PC-3 (cell line): ENCODE measurements around the gene ATXN7L1. TPM values are rescaled to one million over a fixed set of nuclear protein-coding genes. Genes with fewer than 3 reads are reported as not detected.

Experiments used
- ATAC-seq: fragments of 200-7000 bp; cut with Tn5 transposase; 2 replicates; pipeline ENCODE4 v1.9.1; 2020; ENCODE audit warnings: mild to moderate bottlenecking, moderate library complexity
- BruUV-seq: library from RNA; stranded (reverse); fragments of 400-500 nt; replicated peaks from 2 replicates; lab custom pipeline; 2021; lab: Mats Ljungman, UMichigan
- CTCF ChIA-PET: fragments of 300-600 bp; sonication (Branson Sonifier 250); formaldehyde crosslinking; loops from one replicate; lab custom pipeline; 2022; ENCODE audit warnings: antibody characterized with exemption; lab: Charles Lee
- POLR2A ChIA-PET: fragments of 300-600 bp; sonication (Branson Sonifier 250); formaldehyde crosslinking; loops from one replicate; lab custom pipeline; 2022; ENCODE audit warnings: antibody characterized with exemption; ENCODE audit not compliant: unreplicated experiment; lab: Charles Lee
- DNase-seq: peaks from one replicate; pipeline ENCODE4 v3.0.0-alpha.2; 2015
- H2AFZ ChIP-seq: fragments of 300-600 bp; sonication (generic); 2 replicates; pipeline ENCODE4 v1.6.0; 2016; ENCODE audit warnings: antibody characterized with exemption, low read length
- H3F3A ChIP-seq: fragments of 300-600 bp; sonication (generic); one replicate; pipeline ENCODE4 v1.6.0; 2017; ENCODE audit warnings: antibody characterized with exemption, low read length, control low read depth, mild to moderate bottlenecking; ENCODE audit not compliant: unreplicated experiment
- H3K27ac ChIP-seq: fragments of 300-600 bp; sonication (generic); 2 replicates; pipeline ENCODE4 v1.5.1; 2016; ENCODE audit warnings: mild to moderate bottlenecking, low read length
- H3K27me3 ChIP-seq: fragments of 300-600 bp; sonication (generic); 2 replicates; pipeline ENCODE4 v1.6.1; 2016; ENCODE audit warnings: low read length, mixed read lengths
- H3K36me3 ChIP-seq: fragments of 300-600 bp; sonication (generic); 2 replicates; pipeline ENCODE4 v1.6.1; 2016; ENCODE audit warnings: low read depth, mixed run types, low read length, mixed read lengths
- H3K4me1 ChIP-seq: fragments of 300-600 bp; sonication (generic); 2 replicates; pipeline ENCODE4 v1.5.1; 2016; ENCODE audit warnings: low read length; ENCODE audit not compliant: insufficient read depth
- H3K4me2 ChIP-seq: fragments of 300-600 bp; sonication (generic); 2 replicates; pipeline ENCODE4 v1.6.0; 2016; ENCODE audit warnings: low read length
- H3K4me3 ChIP-seq: fragments of 300-600 bp; sonication (generic); 2 replicates; pipeline ENCODE4 v1.5.1; 2016; ENCODE audit warnings: mild to moderate bottlenecking, low read length, mixed read lengths
- H3K79me2 ChIP-seq: fragments of 300-600 bp; sonication (generic); 2 replicates; pipeline ENCODE4 v1.6.1; 2017; ENCODE audit warnings: low read length, mixed read lengths
- H3K9ac ChIP-seq: fragments of 300-600 bp; sonication (generic); 2 replicates; pipeline ENCODE4 v1.6.0; 2016; ENCODE audit warnings: mild to moderate bottlenecking, low read length
- H3K9me2 ChIP-seq: fragments of 300-600 bp; sonication (generic); replicated peaks from 2 replicates; pipeline ENCODE4 v1.6.1; 2016; ENCODE audit warnings: mixed run types, low read length, mixed read lengths
- H3K9me3 ChIP-seq: fragments of 300-600 bp; sonication (generic); 2 replicates; pipeline ENCODE4 v1.6.1; 2016; ENCODE audit warnings: low read length, mixed read lengths
- H4K20me1 ChIP-seq: fragments of 300-600 bp; sonication (generic); 2 replicates; pipeline ENCODE4 v1.6.1; 2016; ENCODE audit warnings: low read length, mixed read lengths
- EZH2 ChIP-seq: fragments of 300-600 bp; sonication (generic); IDR thresholded peaks from one replicate; pipeline ENCODE4 v1.6.1; 2017; ENCODE audit warnings: antibody characterized with exemption, mild to moderate bottlenecking, low read length; ENCODE audit not compliant: unreplicated experiment
- EZH2phosphoT487 ChIP-seq: fragments of 300-600 bp; sonication (generic); IDR thresholded peaks from 2 replicates; pipeline ENCODE4 v1.6.1; 2018; ENCODE audit warnings: mild to moderate bottlenecking, antibody characterized with exemption, low read length, borderline replicate concordance
- intact Hi-C: fragments of 100-400 bp; cut with micrococcal nuclease; formaldehyde crosslinking; loops from 2 replicates; pipeline ENCODE4 v1.9.0; 2023
- total RNA-seq: library from RNA; depleted of rRNA; stranded (reverse); fragments of >200 nt; gene quantifications from 2 replicates; pipeline ENCODE4 v1.2.3, GENCODE V29; 2014
- TF ChIP-seq, protein P1 (sequence below): fragments of 300-600 bp; sonication (generic); conservative IDR thresholded peaks from 2 replicates; pipeline ENCODE4 v1.5.1; 2017; ENCODE audit warnings: antibody characterized with exemption, low read depth, mild to moderate bottlenecking, low read length

Gene ATXN7L1
- total RNA-seq, 1 experiment from 2014 or later, result 16.0 TPM

DNA sequence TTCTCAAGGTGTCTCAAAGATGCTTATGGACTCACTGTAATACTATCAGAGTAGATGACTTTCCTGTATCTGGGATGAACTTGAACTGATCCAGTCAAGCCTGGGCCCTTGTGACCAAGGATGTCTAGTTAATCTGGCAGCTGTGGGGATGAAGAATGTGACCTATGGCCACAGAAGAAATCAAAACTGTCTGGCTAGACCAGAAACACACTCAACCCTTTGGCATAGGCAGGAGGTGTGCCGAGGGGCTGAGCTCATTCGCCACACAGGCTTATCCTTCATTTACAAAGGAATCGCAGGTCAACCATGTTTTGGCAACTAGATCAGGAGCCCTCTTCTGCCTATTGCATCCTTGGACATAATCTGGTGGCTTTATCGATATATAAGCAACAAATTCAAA, 110.6 kb downstream of the ATXN7L1 start:
- H3K27ac ChIP-seq, result no peak overlapping the region
- no peaks in the 10 kb centered on the region for H3K27me3 ChIP-seq
- no peaks in the 10 kb centered on the region for H3K9me2 ChIP-seq
- H4K20me1 ChIP-seq, result no peaks in the 10 kb centered on the region
- no peak overlapping the region for H3K9ac ChIP-seq
- peaks cover 5% of the 10 kb centered on the region for H3F3A ChIP-seq
- H3K4me2 ChIP-seq, result no peak overlapping the region
- H3K36me3 ChIP-seq, result no peaks in the 10 kb centered on the region
- TF ChIP-seq EZH2 (no peak), EZH2phosphoT487 (no peak)
- TF ChIP-seq, protein P1, sequence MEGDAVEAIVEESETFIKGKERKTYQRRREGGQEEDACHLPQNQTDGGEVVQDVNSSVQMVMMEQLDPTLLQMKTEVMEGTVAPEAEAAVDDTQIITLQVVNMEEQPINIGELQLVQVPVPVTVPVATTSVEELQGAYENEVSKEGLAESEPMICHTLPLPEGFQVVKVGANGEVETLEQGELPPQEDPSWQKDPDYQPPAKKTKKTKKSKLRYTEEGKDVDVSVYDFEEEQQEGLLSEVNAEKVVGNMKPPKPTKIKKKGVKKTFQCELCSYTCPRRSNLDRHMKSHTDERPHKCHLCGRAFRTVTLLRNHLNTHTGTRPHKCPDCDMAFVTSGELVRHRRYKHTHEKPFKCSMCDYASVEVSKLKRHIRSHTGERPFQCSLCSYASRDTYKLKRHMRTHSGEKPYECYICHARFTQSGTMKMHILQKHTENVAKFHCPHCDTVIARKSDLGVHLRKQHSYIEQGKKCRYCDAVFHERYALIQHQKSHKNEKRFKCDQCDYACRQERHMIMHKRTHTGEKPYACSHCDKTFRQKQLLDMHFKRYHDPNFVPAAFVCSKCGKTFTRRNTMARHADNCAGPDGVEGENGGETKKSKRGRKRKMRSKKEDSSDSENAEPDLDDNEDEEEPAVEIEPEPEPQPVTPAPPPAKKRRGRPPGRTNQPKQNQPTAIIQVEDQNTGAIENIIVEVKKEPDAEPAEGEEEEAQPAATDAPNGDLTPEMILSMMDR, result no peak
- no TSS peak for BruUV-seq
- ATAC-seq (no peak), DNase-seq (no peak)
- no peaks in the 10 kb centered on the region for H3K9me3 ChIP-seq
- no peak overlapping the region for H3K4me3 ChIP-seq
- H3K79me2 ChIP-seq, result no peaks in the 10 kb centered on the region
- H2AFZ ChIP-seq, result no peak overlapping the region
- H3K4me1 ChIP-seq, result peaks cover 32% of the 10 kb centered on the region
- ChIA-PET CTCF (interaction anchor here (0.6 to 1.4 kb wide), 11 partner anchors 23 to 775 kb away, joined by 3 to 15 read pairs (median 4); no protein-coding TSS in a partner anchor), POLR2A (no interaction called here)
- intact Hi-C loops, result no loop called here

DNA sequence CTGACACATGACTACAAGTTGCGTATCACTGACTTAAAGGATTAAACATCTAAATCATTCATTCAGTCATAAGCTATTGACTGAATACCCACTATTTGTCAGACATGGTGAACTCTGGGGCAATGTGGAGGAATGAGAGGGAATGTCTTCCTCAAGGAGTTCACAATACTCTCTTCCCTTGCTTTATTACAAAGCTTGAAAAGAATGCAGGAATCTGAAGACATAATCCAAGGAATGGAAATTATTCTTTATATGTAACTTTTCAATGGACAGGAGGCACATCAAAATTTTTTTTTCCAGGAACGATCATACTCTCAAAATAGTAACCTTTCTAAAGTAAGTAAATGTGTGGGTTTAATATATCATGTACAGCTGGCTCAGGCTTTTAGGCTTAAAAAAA, 111.9 kb downstream of the ATXN7L1 start:
- ATAC-seq (no peak), DNase-seq (no peak)
- Histone ChIP-seq H3K4me3 (no peak overlapping the region), H3K9me2 (no peaks in the 10 kb centered on the region), H3K36me3 (no peaks in the 10 kb centered on the region), H4K20me1 (no peaks in the 10 kb centered on the region), H3F3A (no peaks in the 10 kb centered on the region), H3K79me2 (no peaks in the 10 kb centered on the region), H3K4me1 (peaks cover 19% of the 10 kb centered on the region), H3K4me2 (no peak overlapping the region), H3K27me3 (no peaks in the 10 kb centered on the region), H2AFZ (no peak overlapping the region), H3K9me3 (no peaks in the 10 kb centered on the region), H3K9ac (no peak overlapping the region), H3K27ac (no peak overlapping the region)
- intact Hi-C loops, result loop anchor here (5.0 kb wide), 1 partner anchor 388 kb away; no protein-coding TSS in a partner anchor
- TF ChIP-seq EZH2 (no peak), EZH2phosphoT487 (no peak)
- TF ChIP-seq, protein P1, result no peak
- BruUV-seq, result no TSS peak
- ChIA-PET POLR2A (interaction anchor here (0.6 kb wide), 1 partner anchor 104 kb away, joined by 10 read pairs; no protein-coding TSS in a partner anchor), CTCF (interaction anchor here (0.6 to 1.4 kb wide), 6 partner anchors 17 to 248 kb away, joined by 3 to 15 read pairs (median 7); no protein-coding TSS in a partner anchor)
